GM12873 (cell line): ENCODE results near the gene ZNF837.

Experiments
- CTCF ChIP-seq: IDR thresholded peaks from 2 replicates; pipeline ENCODE4 v1.5.1; 2012; ENCODE audit warnings: low read depth, mild to moderate bottlenecking, moderate library complexity, low read length, control low read depth; ENCODE audit not compliant: insufficient read depth; ENCODE audit errors: missing control alignments

Gene ZNF837

GRCh38 chr19:58399903-58400302 lies 19.1 kb upstream of the ZNF837 start:
- TF ChIP-seq CTCF, result no peak

GRCh38 chr19:58398545-58398944 lies 17.7 kb upstream of the ZNF837 start:
- no peak for TF ChIP-seq CTCF

GRCh38 chr19:58398087-58398486 lies 17.3 kb upstream of the ZNF837 start:
- no peak for TF ChIP-seq CTCF

GRCh38 chr19:58397533-58398037 lies 16.8 kb upstream of the ZNF837 start:
- TF ChIP-seq CTCF, result no peak

GRCh38 chr19:58396691-58397532 lies 16.1 kb upstream of the ZNF837 start:
- TF ChIP-seq CTCF, result no peak

GRCh38 chr19:58395979-58396627 lies 15.3 kb upstream of the ZNF837 start:
- TF ChIP-seq CTCF, result no peak

- TF ChIP-seq CTCF, result no peak
Observed at GRCh38 chr19:58395220-58395978, 14.6 kb upstream of the ZNF837 start, which contains the start of gene RNF225. RNF225 (plus strand) TSS chr19:58395656; CDS start chr19:58396090, 434 bp downstream.
